Right lobe of liver (tissue), 4 donors: ENCODE results near the gene ZMYND11.

Experiments used
- CTCF ChIP-seq, 4 donors: fragments of 200-600 bp in 3 of 4; fragments of 450-650 bp in 1 of 4; IDR thresholded peaks; one replicate each; pipeline versions ENCODE4 v1.5.1 to v1.8.0; 2016 to 2022; ENCODE audit warnings: antibody characterized with exemption in 4 of 4, mild to moderate bottlenecking in 2 of 4
- POLR2A ChIP-seq: fragments of 450-650 bp; IDR thresholded peaks from one replicate; pipeline ENCODE4 v1.6.1; 2017; ENCODE audit warnings: antibody characterized with exemption, mild to moderate bottlenecking
- donor health status: DM: no; HTN: no; CAD: no.
- donor health status: DM: no; HTN: no; CAD: no.
- donor health status: DM: no; HTN: yes; CAD: no.

DNA sequence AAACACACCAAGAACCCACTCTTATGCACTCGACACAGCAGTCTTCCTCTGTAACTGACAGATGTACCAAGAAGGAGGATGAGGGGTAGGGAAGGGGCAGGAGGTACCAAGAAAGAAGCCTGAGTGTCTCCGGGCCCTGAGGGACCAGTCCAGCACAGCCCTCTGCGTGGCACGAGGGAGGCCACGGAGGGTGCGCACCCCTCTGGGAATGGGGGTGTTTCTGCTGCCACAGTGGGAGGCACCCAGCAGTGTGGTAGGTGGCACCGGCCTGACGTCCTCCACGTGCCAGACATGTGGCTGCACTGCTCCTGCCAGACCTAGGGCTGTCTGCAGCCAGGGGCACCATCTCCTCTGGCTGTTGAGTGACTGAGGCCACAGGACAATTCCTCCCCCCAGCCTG lies 154.3 kb downstream of the ZMYND11 start:
- TF ChIP-seq CTCF (IDR thresholded peaks at IDR 0.05) (no peak), POLR2A (no peak)
